K562 treated with DMSO at 1 percent for 4 hours (cell line): ENCODE results near the gene NFKBIB. TPM values are rescaled to one million over a fixed set of nuclear protein-coding genes. Genes with fewer than 3 reads are reported as not detected.

ENCODE experiments used
- total RNA-seq: library from RNA; unstranded; fragments of 300-600 nt; gene quantifications from 2 replicates; pipeline ENCODE4 v1.2.3, GENCODE V29; 2022; ENCODE audit not compliant: insufficient read depth

NFKBIB gene
- total RNA-seq = 29.9 and 42.7 TPM in 2 replicates

DNA sequence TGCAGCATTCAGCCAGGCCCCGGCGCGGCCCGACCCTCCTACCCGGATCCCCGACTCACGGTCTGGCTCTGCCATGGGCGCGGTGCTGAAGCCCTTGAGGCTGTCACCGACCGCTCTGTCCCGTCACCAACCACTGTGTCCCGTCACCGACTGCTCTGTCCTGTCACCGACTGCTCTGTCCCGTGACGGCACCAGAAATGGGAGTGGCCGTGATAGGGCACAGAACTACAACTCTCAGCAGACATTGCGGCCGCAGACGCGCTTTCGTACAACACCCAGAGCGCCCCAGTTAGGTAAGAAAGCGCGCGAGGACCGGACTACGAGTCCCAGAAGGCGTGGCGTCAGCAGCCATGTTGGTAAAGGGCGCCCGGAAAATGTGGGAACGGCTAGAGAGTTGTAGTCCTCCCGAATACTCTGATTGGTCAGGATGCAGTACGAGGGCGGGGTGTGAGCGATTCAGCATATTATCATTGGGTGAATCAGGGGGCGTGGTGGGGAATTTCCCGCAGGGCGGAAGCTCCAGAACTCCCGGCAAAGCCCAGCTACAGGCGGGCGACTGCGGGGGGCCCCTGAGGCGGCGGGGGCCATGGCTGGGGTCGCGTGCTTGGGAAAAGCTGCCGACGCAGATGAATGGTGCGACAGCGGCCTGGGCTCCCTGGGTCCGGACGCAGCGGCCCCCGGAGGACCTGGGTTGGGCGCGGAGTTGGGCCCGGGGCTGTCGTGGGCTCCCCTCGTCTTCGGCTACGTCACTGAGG lies at the start of gene NFKBIB, which contains the start of gene SIRT2:
NFKBIB (plus strand) TSS at position 523 of the 755 bp plus-strand sequence; CDS start at position 587, 64 bp downstream.
SIRT2 (minus strand) TSS at position 172 of the 755 bp plus-strand sequence; CDS start at position 75, 97 bp downstream.

GRCh38 chr19:38877781-38878574 lies 21.8 kb upstream of the NFKBIB start, which contains the start of gene RINL:
Gene RINL, minus strand, starts transcription at chr19:38878275. Its CDS starts 1,533 bp downstream, at chr19:38876742.

DNA sequence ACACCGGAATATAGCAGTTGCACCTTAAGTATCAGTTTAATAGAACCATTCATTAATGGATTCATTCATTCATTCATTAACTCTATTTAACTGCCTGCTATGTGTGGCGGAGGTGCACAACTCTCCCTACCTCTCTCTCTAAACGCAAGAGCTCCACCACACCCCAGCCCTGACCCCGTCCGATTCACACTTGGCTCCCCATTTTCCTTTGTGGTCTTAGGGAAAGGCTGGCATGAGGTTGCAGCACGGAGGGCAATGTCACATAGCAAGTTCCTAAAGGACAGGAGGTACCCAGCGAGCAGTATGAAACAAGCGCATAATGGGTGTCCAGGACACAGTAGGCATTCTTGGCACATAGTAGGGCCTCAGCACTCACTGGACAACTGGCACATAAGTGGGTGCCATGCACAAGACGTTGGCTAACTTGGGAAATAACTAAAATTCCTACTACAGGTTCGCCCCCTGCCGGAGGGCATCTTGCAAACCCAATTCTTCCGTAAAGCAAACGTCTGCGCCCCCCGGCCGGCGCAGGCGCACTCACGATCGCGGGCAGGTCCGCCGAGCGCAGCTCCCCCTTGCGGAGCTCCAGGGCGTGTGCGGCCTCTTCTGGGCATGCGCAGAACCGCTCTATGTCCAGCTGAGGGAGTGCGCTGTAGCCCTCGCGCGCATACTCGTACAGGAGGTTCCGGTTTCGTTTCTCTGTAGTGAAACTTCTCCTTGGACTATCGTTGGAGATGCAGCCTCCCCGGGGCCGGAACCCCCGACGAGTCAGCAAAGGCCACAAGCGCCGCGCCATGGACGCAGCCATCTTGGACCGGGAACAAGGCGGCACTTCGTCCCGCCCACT lies 30.4 kb downstream of the NFKBIB start, which contains the start of gene SARS2:
SARS2 (minus strand) TSS at position 835 of the 847 bp plus-strand sequence; CDS start at position 808, 27 bp downstream.

GRCh38 chr19:38930776-38931520 lies 31.2 kb downstream of the NFKBIB start, which contains the start of gene MRPS12:
Gene MRPS12, plus strand, starts transcription at chr19:38930944. Its CDS starts 351 bp downstream, at chr19:38931295.

Other genes starting within 250 kb of the NFKBIB start
- gene CAPN12, start 155.5 kb upstream of the NFKBIB start, total RNA-seq = 1.3 TPM in 1 of 2 replicates, not detected in the other
- not detected in 2 replicates for gene LGALS7, start 126.5 kb upstream of the NFKBIB start, total RNA-seq
- gene LGALS7B, start 110.8 kb upstream of the NFKBIB start, total RNA-seq = not detected in 2 replicates
- gene LGALS4, start 87.0 kb upstream of the NFKBIB start, total RNA-seq = 1.7 and 3.3 TPM in 2 replicates
- gene ECH1, start 68.2 kb upstream of the NFKBIB start, total RNA-seq = 280 and 332 TPM in 2 replicates
- 303 and 331 TPM in 2 replicates for gene HNRNPL, start 50.0 kb upstream of the NFKBIB start, total RNA-seq
- 5.3 and 9.5 TPM in 2 replicates for gene RINL, start 21.7 kb upstream of the NFKBIB start, total RNA-seq
- 58.7 and 68.7 TPM in 2 replicates for gene SIRT2, start 351 bp upstream of the NFKBIB start, total RNA-seq
- not detected in 2 replicates for gene CCER2, start 12.2 kb downstream of the NFKBIB start, total RNA-seq
- 27.9 and 33.7 TPM in 2 replicates for gene SARS2, start 30.8 kb downstream of the NFKBIB start, total RNA-seq
- 78.2 and 84.1 TPM in 2 replicates for gene MRPS12, start 31.0 kb downstream of the NFKBIB start, total RNA-seq
- gene FBXO17, start 75.8 kb downstream of the NFKBIB start, total RNA-seq = 28.7 and 37.3 TPM in 2 replicates
- gene FBXO27, start 132.6 kb downstream of the NFKBIB start, total RNA-seq = 5.7 and 13.3 TPM in 2 replicates
- gene ACP7, start 184.4 kb downstream of the NFKBIB start, total RNA-seq = not detected in 2 replicates
- gene PAK4, start 225.8 kb downstream of the NFKBIB start, total RNA-seq = 27.5 and 36.4 TPM in 2 replicates